A549 (cell line): ENCODE data around the gene SLC9A3.
"Not testable (repeated sequence)": the region's sequence is repeated elsewhere in the genome, so short reads cannot be mapped to it uniquely, and the experiment has no call there.

Source experiments
- EP300 ChIP-seq, 2 experiments: fragments of >200 bp; sonication (Bioruptor Twin); formaldehyde crosslinking; IDR thresholded peaks; 2 replicates in 1 of 2; 3 replicates in 1 of 2; pipeline ENCODE4 v1.6.1; 2016 to 2017
- FOSB ChIP-seq: fragments of 250-450 bp; sonication (Bioruptor Pico); IDR thresholded peaks from 2 replicates; pipeline ENCODE4 v1.5.0; 2020; ENCODE audit warnings: mild to moderate bottlenecking, moderate library complexity
- FOSL2 ChIP-seq, 2 experiments: fragments of 450-650 bp in 1 of 2; fragments of >200 bp in 1 of 2; sonication (Bioruptor Twin) in 1 of 2; formaldehyde crosslinking; IDR thresholded peaks; 2 replicates each; pipeline versions ENCODE4 v1.5.0 to v1.6.1; 2016 to 2020; ENCODE audit warnings: mild to moderate bottlenecking in 1 of 2, moderate library complexity in 1 of 2
- GATA3 ChIP-seq: IDR thresholded peaks from 2 replicates; pipeline ENCODE4 v1.6.1; 2012; ENCODE audit warnings: borderline replicate concordance
- MAFK ChIP-seq: fragments of 450-650 bp; IDR thresholded peaks from 2 replicates; pipeline ENCODE4 v1.6.1; 2014; ENCODE audit not compliant: partially characterized antibody
- MAZ ChIP-seq: fragments of 150-350 bp; IDR thresholded peaks from 2 replicates; pipeline ENCODE4 v1.6.1; 2014; ENCODE audit warnings: antibody characterized with exemption, low read depth, low read length, borderline replicate concordance
- POLR2A ChIP-seq: IDR thresholded peaks from 2 replicates; pipeline ENCODE4 v1.6.1; 2012; ENCODE audit warnings: mild to moderate bottlenecking, low read length
- ZSCAN20 ChIP-seq: fragments of 250-450 bp; sonication (Bioruptor Pico); IDR thresholded peaks from 2 replicates; pipeline ENCODE4 v1.8.0; 2022; ENCODE audit warnings: mild to moderate bottlenecking, moderate library complexity
- TF ChIP-seq, protein P1 (sequence below): fragments of 450-650 bp; IDR thresholded peaks from 2 replicates; pipeline ENCODE4 v1.6.1; 2014; ENCODE audit warnings: antibody characterized with exemption
- TF ChIP-seq, protein P2 (sequence below): fragments of >200 bp; sonication (Bioruptor Twin); formaldehyde crosslinking; IDR thresholded peaks from 3 replicates; pipeline ENCODE4 v1.5.1; 2016

DNA sequence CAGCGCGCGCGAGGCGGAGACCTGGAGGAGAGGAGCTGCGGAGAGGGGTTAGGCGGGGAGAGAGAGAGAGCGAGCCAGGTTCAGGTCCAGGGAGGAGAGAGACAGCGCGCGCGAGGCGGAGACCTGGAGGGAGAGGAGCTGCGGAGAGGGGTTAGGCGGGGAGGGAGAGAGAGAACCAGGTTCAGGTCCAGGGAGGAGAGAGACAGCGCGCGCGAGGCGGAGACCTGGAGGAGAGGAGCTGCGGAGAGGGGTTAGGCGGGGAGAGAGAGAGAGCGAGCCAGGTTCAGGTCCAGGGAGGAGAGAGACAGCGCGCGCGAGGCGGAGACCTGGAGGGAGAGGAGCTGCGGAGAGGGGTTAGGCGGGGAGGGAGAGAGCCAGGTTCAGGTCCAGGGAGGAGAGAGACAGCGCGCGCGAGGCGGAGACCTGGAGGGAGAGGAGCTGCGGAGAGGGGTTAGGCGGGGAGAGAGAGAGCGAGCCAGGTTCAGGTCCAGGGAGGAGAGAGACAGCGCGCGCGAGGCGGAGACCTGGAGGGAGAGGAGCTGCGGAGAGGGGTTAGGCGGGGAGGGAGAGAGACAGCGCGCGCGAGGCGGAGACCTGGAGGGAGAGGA, 49.9 kb downstream of the SLC9A3 start:
- not testable (repeated sequence) for TF ChIP-seq EP300 (IDR thresholded peaks at IDR 0.05); MAZ; FOSL2 (IDR thresholded peaks at IDR 0.05); FOSL2 (CRISPR knock-in tag; IDR thresholded peaks at IDR 0.05); GATA3; POLR2A; FOSB; ZSCAN20 (CRISPR knock-in tag); MAFK
- TF ChIP-seq, protein P1, sequence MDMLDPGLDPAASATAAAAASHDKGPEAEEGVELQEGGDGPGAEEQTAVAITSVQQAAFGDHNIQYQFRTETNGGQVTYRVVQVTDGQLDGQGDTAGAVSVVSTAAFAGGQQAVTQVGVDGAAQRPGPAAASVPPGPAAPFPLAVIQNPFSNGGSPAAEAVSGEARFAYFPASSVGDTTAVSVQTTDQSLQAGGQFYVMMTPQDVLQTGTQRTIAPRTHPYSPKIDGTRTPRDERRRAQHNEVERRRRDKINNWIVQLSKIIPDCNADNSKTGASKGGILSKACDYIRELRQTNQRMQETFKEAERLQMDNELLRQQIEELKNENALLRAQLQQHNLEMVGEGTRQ: not testable (repeated sequence)
- TF ChIP-seq, protein P2, sequence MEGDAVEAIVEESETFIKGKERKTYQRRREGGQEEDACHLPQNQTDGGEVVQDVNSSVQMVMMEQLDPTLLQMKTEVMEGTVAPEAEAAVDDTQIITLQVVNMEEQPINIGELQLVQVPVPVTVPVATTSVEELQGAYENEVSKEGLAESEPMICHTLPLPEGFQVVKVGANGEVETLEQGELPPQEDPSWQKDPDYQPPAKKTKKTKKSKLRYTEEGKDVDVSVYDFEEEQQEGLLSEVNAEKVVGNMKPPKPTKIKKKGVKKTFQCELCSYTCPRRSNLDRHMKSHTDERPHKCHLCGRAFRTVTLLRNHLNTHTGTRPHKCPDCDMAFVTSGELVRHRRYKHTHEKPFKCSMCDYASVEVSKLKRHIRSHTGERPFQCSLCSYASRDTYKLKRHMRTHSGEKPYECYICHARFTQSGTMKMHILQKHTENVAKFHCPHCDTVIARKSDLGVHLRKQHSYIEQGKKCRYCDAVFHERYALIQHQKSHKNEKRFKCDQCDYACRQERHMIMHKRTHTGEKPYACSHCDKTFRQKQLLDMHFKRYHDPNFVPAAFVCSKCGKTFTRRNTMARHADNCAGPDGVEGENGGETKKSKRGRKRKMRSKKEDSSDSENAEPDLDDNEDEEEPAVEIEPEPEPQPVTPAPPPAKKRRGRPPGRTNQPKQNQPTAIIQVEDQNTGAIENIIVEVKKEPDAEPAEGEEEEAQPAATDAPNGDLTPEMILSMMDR: not testable (repeated sequence)
